ENCODE results near the gene ITCH. TPM values are rescaled to one million over a fixed set of nuclear protein-coding genes. Genes with fewer than 3 reads are reported as not detected.
A peak's percentile ranks its signal among the peaks of the same experiment; 100 is the strongest.

The ITCH gene
- total RNA-seq, 2 experiments from 2014 or later = 26.1 to 36.8 TPM

GRCh38 chr20:34514897-34515483 is 151.9 kb downstream of the ITCH start:
- intact Hi-C loops (cut with micrococcal nuclease; ENCODE audit: unreplicated experiment) = no loop called here
- Histone ChIP-seq H3K9me3 (ENCODE audit: low read length) (no peaks in the 10 kb centered on the region), H3K4me2 (ENCODE audit: low read length) (peak overlapping the region; percentile 95), H3K4me1 (ENCODE audit: insufficient read depth, low read length, poor library complexity, severe bottlenecking) (peaks cover 19% of the 10 kb centered on the region), H3K9me2 (ENCODE audit: insufficient read depth, low read length) (no peaks in the 10 kb centered on the region), H3K36me3 (ENCODE audit: insufficient read depth, low read length) (peaks cover 21% of the 10 kb centered on the region; the same call in 1 of the 2 replicates), H3K79me2 (ENCODE audit: insufficient read depth, low read depth, low read length) (peaks cover 28% of the 10 kb centered on the region), H4K20me1 (ENCODE audit: insufficient read depth, low read length) (no peaks in the 10 kb centered on the region), H3K27ac (ENCODE audit: low read depth, low read length, poor library complexity, severe bottlenecking) (peak overlapping the region; percentile 29), H3K4me3 (ENCODE audit: low read depth, low read length, poor library complexity, severe bottlenecking) (peak overlapping the region; percentile 99), H2AFZ (ENCODE audit: low read length) (peak overlapping the region; percentile 93)
- ChIA-PET POLR2A (interaction anchor here (0.6 to 1.2 kb wide), 4 partner anchors 11 to 762 kb away, joined by 3 to 4 read pairs (median 3); no protein-coding TSS in a partner anchor), CTCF (ENCODE audit: unreplicated experiment) (interaction anchor here (2.4 kb wide), 1 partner anchor 202 kb away, joined by 11 read pairs; no protein-coding TSS in a partner anchor)
- no TSS peak for BruUV-seq (replicated peaks)
- DNase-seq (ENCODE audit: low spot score) = no peak
- TF ChIP-seq CTCF (conservative IDR thresholded peaks at IDR 0.05; ENCODE audit: low read length) (no peak), EZH2phosphoT487 (IDR thresholded peaks at IDR 0.05; ENCODE audit: borderline replicate concordance, low read depth, low read length) (no peak)

- peak overlapping the region; percentile 99 for H3K4me3 ChIP-seq (ENCODE audit: low read depth, low read length, poor library complexity, severe bottlenecking)
- no peaks in the 10 kb centered on the region for H4K20me1 ChIP-seq (ENCODE audit: insufficient read depth, low read length)
- H2AFZ ChIP-seq (ENCODE audit: low read length) = peak overlapping the region; percentile 93
- H3K4me1 ChIP-seq (ENCODE audit: insufficient read depth, low read length, poor library complexity, severe bottlenecking) = peaks cover 19% of the 10 kb centered on the region
- no peaks in the 10 kb centered on the region for H3K9me3 ChIP-seq (ENCODE audit: low read length)
- ChIA-PET CTCF (ENCODE audit: unreplicated experiment) (interaction anchor here (1.5 to 2.4 kb wide), 2 partner anchors 9 to 203 kb away, joined by 3 to 11 read pairs; no protein-coding TSS in a partner anchor), POLR2A (interaction anchor here (0.6 to 1.2 kb wide), 7 partner anchors 11 to 761 kb away, joined by 3 to 4 read pairs (median 3); no protein-coding TSS in a partner anchor)
- BruUV-seq (replicated peaks) = no TSS peak
- no peaks in the 10 kb centered on the region for H3K9me2 ChIP-seq (ENCODE audit: insufficient read depth, low read length)
- TF ChIP-seq EZH2phosphoT487 (IDR thresholded peaks at IDR 0.05; ENCODE audit: borderline replicate concordance, low read depth, low read length) (no peak), CTCF (conservative IDR thresholded peaks at IDR 0.05; ENCODE audit: low read length) (no peak)
- H3K27ac ChIP-seq (ENCODE audit: low read depth, low read length, poor library complexity, severe bottlenecking) = peak overlapping the region; percentile 29
- intact Hi-C loops (cut with micrococcal nuclease; ENCODE audit: unreplicated experiment) = loop anchor here (2.0 kb wide), 1 partner anchor 213 kb away; the partner anchor contains the start of gene AHCY
- peak overlapping the region; percentile 95 for H3K4me2 ChIP-seq (ENCODE audit: low read length)
- DNase-seq (ENCODE audit: low spot score) = peak; percentile 85
- peaks cover 28% of the 10 kb centered on the region for H3K79me2 ChIP-seq (ENCODE audit: insufficient read depth, low read depth, low read length)
- peaks cover 17% of the 10 kb centered on the region; the same call in 1 of the 2 replicates for H3K36me3 ChIP-seq (ENCODE audit: insufficient read depth, low read length)
Measured at GRCh38 chr20:34515484-34516246, 152.6 kb downstream of the ITCH start.
